ENCODE data around the gene PLB1.

- TF ChIP-seq POLR2AphosphoS5 (IDR thresholded peaks at IDR 0.05; ENCODE audit: borderline replicate concordance, low read depth, low read length): no peak
- TF ChIP-seq EZH2 (IDR thresholded peaks at IDR 0.05): no peak
- no peak for TF ChIP-seq FOXP2 (optimal IDR thresholded peaks at IDR 0.05; ENCODE audit: control extremely low read depth, extremely low read length, insufficient read depth)
Observed at GRCh38 chr2:28681606-28682005, 185.7 kb downstream of the PLB1 start.
